HG03159 (cell line): ENCODE measurements around the gene PLAC9.
"Not testable (repeated sequence)": the region's sequence is repeated elsewhere in the genome, so short reads cannot be mapped to it uniquely, and the experiment has no call there.

Source experiments
- ATAC-seq: cut with Tn5 transposase; IDR thresholded peaks from one replicate; pipeline ENCODE4 v1.9.1; 2021; ENCODE audit warnings: mild to moderate bottlenecking, moderate library complexity; ENCODE audit not compliant: unreplicated experiment

Gene PLAC9, protein sequence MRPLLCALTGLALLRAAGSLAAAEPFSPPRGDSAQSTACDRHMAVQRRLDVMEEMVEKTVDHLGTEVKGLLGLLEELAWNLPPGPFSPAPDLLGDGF

GRCh38 chr10:80132299-80133139 lies at the start of gene PLAC9:
TSS of gene PLAC9 (plus strand) at chr10:80132730. CDS start at chr10:80132763, 33 bp downstream.
- ATAC-seq, result no peak

- ATAC-seq, result no peak
Measured at GRCh38 chr10:80090121-80090520, 42.4 kb upstream of the PLAC9 start.

DNA sequence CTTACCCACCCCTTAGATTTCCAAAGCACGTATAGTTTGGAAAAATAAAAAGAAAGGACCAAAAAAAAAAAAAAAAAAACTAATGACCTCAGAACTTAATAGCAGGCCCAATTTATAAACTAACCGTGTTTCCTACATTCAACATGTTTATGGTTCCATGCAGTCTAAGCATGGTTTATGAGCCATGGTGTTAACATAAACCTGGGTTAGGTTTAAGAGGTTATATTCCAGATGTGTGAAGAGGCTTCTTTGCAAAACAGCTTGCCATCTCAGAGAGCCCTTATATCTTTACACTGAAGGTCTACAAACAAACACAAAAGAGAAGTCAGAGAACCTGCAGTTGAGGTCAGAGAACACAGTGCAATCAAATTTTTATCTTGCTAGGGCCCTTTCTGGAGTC lies 38.3 kb upstream of the PLAC9 start:
- no peak for ATAC-seq

GRCh38 chr10:80098272-80098671 lies 34.3 kb upstream of the PLAC9 start:
- not testable (repeated sequence) for ATAC-seq

GRCh38 chr10:80099295-80099694 lies 33.2 kb upstream of the PLAC9 start:
- ATAC-seq, result not testable (repeated sequence)

GRCh38 chr10:80100116-80100515 lies 32.4 kb upstream of the PLAC9 start:
- ATAC-seq, result no peak

DNA sequence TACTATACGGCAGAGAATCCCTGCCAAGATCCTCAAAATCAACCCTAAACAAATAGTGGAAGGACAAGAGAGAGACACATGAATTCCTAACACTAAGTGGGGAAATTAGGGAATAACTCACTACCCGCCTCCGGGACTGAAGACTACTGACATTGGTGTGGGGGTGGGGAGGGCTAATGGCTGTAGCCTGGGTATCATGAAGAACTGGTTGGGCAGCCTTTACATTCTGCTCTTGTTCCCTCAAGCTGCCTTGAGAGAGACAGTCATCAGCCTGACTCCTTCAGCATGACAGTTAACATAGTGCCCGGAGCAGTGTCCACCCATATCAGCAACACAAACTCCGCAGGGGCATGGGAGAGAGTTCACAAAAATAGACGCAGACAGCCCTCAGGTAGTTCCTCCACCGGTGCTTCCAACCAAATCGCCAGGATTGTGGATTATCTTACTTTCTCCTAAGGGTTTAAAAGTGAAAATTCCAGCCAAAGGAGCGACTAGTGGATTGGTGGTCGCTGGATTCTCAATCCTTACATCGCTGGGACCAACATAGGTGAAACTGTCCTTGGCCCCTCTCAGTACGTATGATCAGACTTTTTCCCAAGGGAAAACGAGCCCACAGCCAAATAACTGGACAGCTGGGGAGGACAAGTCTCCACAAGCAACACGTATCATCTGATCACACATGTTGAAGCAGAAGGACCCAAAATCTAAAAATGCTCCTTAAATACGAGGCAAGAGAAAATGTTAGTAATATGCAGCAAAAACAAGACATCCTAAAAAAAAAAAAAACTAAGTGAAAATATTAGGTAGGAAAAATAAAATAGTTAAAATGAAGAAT lies 31.5 kb upstream of the PLAC9 start:
- no peak for ATAC-seq

DNA sequence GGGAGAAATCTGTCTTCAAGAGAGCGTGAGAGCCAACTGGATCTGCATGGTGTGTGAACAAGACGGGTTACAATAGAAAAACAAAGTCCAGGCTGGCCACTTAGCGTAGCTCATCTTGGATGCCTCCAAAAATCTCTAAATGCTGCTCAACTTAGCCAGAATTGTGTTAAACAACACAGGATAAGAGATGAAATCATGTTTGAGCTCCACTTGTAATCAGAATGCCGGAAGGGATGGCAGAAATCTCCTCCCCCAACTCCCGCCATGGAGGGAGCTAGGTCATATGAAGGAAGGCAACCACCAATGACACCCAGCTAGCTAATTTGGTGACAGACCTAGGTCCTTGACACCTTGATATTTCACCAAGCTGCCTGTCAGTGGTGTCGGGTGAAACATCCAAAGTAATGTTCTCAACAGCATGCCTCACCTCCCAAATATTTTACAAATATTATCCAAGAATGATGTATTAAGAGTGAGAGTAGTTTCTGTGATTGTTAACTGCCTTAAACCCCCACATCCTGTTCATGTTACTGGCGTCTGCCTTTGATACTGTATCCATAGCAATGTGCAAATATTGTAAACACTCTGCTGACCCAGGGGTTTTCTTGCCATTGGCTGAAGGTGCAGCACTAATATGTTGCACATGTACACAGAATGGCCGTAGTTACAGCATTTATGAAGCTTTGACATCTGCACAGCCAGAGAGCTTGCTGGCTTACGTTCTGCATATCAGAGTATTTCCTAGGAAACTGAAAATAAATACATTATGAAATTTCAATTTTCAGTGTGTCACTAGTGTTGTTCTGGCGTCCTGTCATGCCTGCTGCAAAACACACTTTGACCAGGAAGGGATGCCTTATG lies 28.2 kb upstream of the PLAC9 start:
- ATAC-seq, result peak; percentile 92

- no peak for ATAC-seq
Measured at GRCh38 chr10:80108576-80109239, 23.8 kb upstream of the PLAC9 start.

GRCh38 chr10:80110986-80111385 lies 21.5 kb upstream of the PLAC9 start:
- no peak for ATAC-seq

DNA sequence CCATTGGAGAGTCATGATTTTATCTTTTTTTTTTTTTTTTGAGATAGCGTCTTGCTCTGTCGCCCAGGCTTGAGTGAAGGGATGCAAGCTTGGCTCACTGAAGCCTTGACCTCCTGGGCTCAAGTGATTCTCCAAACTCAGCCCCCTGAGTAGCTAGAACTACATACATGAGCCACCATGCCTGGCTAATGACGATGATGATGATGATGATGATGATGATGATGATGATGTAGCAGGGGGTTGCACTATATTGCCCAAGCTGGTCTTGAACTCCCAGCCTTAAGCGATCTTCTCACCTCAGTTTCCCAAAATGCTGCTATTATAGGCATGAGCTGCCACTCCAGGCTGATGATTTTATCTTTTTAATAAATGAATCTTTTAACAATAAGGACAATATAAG lies 13.9 kb upstream of the PLAC9 start:
- ATAC-seq, result no peak

GRCh38 chr10:80122110-80122710 lies 10.3 kb upstream of the PLAC9 start:
- no peak for ATAC-seq

DNA sequence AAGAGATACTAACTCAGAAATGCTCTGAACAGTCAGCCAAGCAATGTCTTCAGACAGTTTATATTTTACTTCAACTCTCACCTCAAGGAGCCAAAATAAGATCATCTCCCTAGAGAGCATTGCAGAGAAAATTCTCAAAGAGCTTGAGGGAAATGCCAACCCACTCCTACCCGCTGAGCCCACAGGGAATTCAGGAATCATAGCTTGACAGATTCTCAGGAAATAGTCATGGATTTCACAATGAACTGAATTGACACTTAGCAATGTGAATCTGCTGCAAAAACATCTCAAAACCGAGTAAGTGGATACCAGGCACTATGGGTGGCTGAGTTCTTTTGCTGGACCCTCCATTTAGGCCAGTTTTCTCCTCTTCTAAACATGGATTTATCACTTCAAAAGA lies 9.8 kb upstream of the PLAC9 start:
- no peak for ATAC-seq

GRCh38 chr10:80126876-80127275 lies 5.7 kb upstream of the PLAC9 start:
- ATAC-seq, result no peak

DNA sequence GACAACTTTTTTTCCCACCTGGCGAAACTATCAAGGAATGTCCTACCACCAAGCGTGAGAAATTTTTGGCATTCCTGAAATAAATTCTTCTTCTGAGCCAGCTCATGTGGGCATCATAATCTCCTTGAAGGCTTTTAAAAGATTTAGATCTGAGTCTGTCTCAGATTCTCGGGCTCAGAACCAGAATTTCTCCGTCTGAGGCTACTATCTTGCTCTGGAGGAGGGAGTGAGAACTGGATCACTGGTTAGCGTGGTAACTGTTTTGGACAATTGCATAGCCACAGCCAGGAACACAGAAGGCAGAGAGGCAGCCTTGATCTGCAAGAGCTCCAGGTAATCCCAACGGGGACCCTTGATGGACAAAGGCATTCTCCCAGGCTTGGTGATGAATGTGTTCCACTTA lies 1.0 kb upstream of the PLAC9 start:
- no peak for ATAC-seq

- no peak for ATAC-seq
Measured at GRCh38 chr10:80133206-80133605, 676 bp downstream of the PLAC9 start.

DNA sequence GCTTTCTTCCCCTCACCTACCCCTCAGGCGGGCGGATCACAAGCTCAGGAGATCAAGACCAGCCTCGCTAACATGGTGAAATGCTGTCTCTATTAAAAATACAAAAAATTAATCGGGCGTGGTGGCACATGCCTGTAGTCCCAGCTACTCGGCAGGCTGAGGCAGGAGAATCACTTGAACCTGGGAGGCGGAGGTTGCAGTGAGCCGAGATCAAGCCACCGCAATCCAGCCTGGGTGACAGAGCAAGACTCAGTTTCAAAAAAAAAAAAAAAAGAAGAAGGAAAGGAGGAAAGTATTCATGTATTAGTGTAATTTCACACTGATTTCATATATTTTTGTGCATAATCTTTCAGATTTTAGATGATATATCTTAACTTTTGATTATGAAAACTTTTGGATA lies 1.2 kb downstream of the PLAC9 start:
- not testable (repeated sequence) for ATAC-seq

- ATAC-seq, result no peak
Measured at GRCh38 chr10:80136134-80136571, 3.6 kb downstream of the PLAC9 start.

DNA sequence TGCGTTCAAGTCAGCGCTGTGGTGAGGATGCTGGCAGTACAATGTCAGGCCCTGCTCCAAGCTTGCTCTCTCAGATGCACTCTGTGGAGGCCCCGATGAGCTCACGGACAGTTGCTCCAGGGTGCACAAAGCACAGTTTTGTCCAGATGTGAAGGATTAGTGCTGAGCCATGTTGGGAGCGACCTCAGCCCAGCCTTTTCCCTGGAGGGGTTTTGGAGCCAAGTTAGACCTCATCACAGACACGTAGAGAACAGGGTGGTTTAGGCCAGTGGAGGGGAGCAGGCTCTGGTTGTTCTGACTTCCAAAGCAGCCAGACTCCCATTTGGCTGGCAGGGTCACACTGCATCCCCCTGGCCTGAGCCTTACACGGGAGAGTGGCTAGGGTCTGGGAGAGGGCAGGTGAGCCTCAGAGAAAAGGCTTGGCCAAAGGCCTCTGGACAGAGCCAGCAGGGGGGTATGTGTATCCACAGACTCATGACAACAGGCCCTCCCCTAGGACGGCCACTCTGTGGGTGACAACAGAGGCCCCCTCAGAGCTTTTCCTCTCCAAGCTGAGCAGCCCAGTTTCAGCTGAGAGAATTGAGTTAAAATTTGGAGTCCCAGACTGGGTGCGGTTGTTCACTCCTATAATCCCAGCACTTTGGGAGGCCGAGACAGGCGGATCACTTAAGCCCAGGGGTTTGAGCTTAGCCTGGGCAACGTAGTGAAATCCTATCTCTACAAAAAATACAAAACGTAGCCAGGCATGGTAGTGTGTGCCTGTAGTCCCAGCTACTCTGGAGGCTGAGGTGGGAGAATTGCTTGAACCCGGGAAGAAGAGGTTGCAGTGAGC lies 4.7 kb downstream of the PLAC9 start:
- no peak for ATAC-seq
